AG09319 (cell line): Measurements from ENCODE around the gene CENPS.

Experiments used
- DNase-seq: peaks from one replicate; pipeline ENCODE4 v3.0.0-alpha.2; 2010; ENCODE audit warnings: low read depth; ENCODE audit errors: extremely low read depth
- CTCF ChIP-seq: IDR thresholded peaks from 2 replicates; pipeline ENCODE4 v1.5.1; 2011; ENCODE audit warnings: low read depth, mild to moderate bottlenecking, inconsistent platforms, low read length, moderate library complexity

CENPS gene

GRCh38 chr1:10433790-10434189 is 3.6 kb downstream of the CENPS start:
- DNase-seq: no peak
- no peak for TF ChIP-seq CTCF

- DNase-seq: no peak
These were observed 4.4 kb downstream of the CENPS start for GRCh38 chr1:10434590-10434989.

GRCh38 chr1:10437052-10437451 is 6.8 kb downstream of the CENPS start:
- TF ChIP-seq CTCF: no peak

More at GRCh38 chr1:10434590-10434989, 4.4 kb downstream of the CENPS start:
- no peak for TF ChIP-seq CTCF

GRCh38 chr1:10438677-10439163 is 8.5 kb downstream of the CENPS start:
- TF ChIP-seq CTCF: no peak
- no peak for DNase-seq

More at GRCh38 chr1:10437052-10437451, 6.8 kb downstream of the CENPS start:
- no peak for DNase-seq

- TF ChIP-seq CTCF: no peak
- DNase-seq: no peak
These were observed 10.1 kb downstream of the CENPS start for GRCh38 chr1:10440305-10440704.

- no peak for TF ChIP-seq CTCF
- no peak for DNase-seq
These were observed 10.6 kb downstream of the CENPS start for GRCh38 chr1:10440794-10441193.

- no peak for DNase-seq
- TF ChIP-seq CTCF: no peak
These were observed 14.0 kb downstream of the CENPS start for GRCh38 chr1:10444248-10444647.
